ENCODE measurements around the gene DPP6.

GRCh38 chr7:154519229-154519628, 467.0 kb downstream of the DPP6 start:
- TF ChIP-seq CTCF (IDR thresholded peaks at IDR 0.05) (no peak), EZH2 (IDR thresholded peaks at IDR 0.05) (no peak)

All from neural progenitor cell (in vitro differentiated cells).